HuH-7 (cell line): ENCODE measurements around the gene NEK7.

ENCODE experiments used
- DNase-seq: peaks from one replicate; pipeline ENCODE4 v3.0.0; 2011; ENCODE audit warnings: low spot score

The NEK7 gene

GRCh38 chr1:198350456-198350855, 193.7 kb downstream of the NEK7 start:
- DNase-seq = no peak

- DNase-seq = no peak
Measured at GRCh38 chr1:198352975-198353695, 196.3 kb downstream of the NEK7 start.

GRCh38 chr1:198357937-198358336, 201.1 kb downstream of the NEK7 start:
- DNase-seq = no peak

GRCh38 chr1:198359024-198359653, 202.3 kb downstream of the NEK7 start:
- DNase-seq = no peak

- no peak for DNase-seq
Measured at GRCh38 chr1:198360208-198360729, 203.5 kb downstream of the NEK7 start.

- DNase-seq = no peak
Measured at GRCh38 chr1:198361237-198361767, 204.5 kb downstream of the NEK7 start.

- DNase-seq = no peak
Measured at GRCh38 chr1:198363625-198364151, 206.9 kb downstream of the NEK7 start.

GRCh38 chr1:198364471-198364870, 207.7 kb downstream of the NEK7 start:
- no peak for DNase-seq

- DNase-seq = no peak
Measured at GRCh38 chr1:198367296-198367695, 210.5 kb downstream of the NEK7 start.

- no peak for DNase-seq
Measured at GRCh38 chr1:198370996-198371395, 214.2 kb downstream of the NEK7 start.
